Measurements from ENCODE around the gene PHKB. TPM values are rescaled to one million over a fixed set of nuclear protein-coding genes. Genes with fewer than 3 reads are reported as not detected.

PHKB gene
- total RNA-seq, 4 donors from 2014 or later: 19.8 to 29.6 (median 25.2) TPM

- 80 to 81% methylated on average over 5 of the region's 5 CpGs for WGBS, 2 donors
- TF ChIP-seq POLR2A (IDR thresholded peaks at IDR 0.05) (no peak), CTCF (IDR thresholded peaks at IDR 0.05) (no peak)
- intact Hi-C loops (cut with DNase I; ENCODE audit: low total_unique reads): no loop called here
- DNase-seq (ENCODE audit: low spot score in 2 of 2): no peak
- no peak overlapping the region for H3K4me3 ChIP-seq (ENCODE audit: low read depth, poor library complexity, severe bottlenecking)
Measured at GRCh38 chr16:47721006-47721637, 260.0 kb downstream of the PHKB start.

GRCh38 chr16:47722046-47722445, 260.9 kb downstream of the PHKB start:
- 58 to 70% methylated on average over 4 of the region's 4 CpGs for WGBS, 2 donors
- no peak for DNase-seq (ENCODE audit: low spot score in 2 of 2)
- TF ChIP-seq POLR2A (IDR thresholded peaks at IDR 0.05) (no peak), CTCF (IDR thresholded peaks at IDR 0.05) (no peak)
- intact Hi-C loops (cut with DNase I; ENCODE audit: low total_unique reads): no loop called here
- no peak overlapping the region for H3K4me3 ChIP-seq (ENCODE audit: low read depth, poor library complexity, severe bottlenecking)

- TF ChIP-seq POLR2A (IDR thresholded peaks at IDR 0.05): no peak
- no peak for TF ChIP-seq CTCF (IDR thresholded peaks at IDR 0.05)
- 74 to 80% methylated on average over 5 of the region's 5 CpGs for WGBS, 2 donors
- no peak overlapping the region for H3K4me3 ChIP-seq (ENCODE audit: low read depth, poor library complexity, severe bottlenecking)
- intact Hi-C loops (cut with DNase I; ENCODE audit: low total_unique reads): no loop called here
- no peak for DNase-seq (ENCODE audit: low spot score in 2 of 2)
Measured at GRCh38 chr16:47724115-47724785, 263.1 kb downstream of the PHKB start.

GRCh38 chr16:47725188-47725695, 264.1 kb downstream of the PHKB start:
- WGBS, 2 donors: 90 to 91% methylated on average over 9 of the region's 9 CpGs
- TF ChIP-seq CTCF (IDR thresholded peaks at IDR 0.05): no peak
- TF ChIP-seq POLR2A (IDR thresholded peaks at IDR 0.05): no peak
- intact Hi-C loops (cut with DNase I; ENCODE audit: low total_unique reads): no loop called here
- no peak overlapping the region for H3K4me3 ChIP-seq (ENCODE audit: low read depth, poor library complexity, severe bottlenecking)
- no peak for DNase-seq (ENCODE audit: low spot score in 2 of 2)

- intact Hi-C loops (cut with DNase I; ENCODE audit: low total_unique reads): no loop called here
- 73 to 76% methylated on average over 8 of the region's 8 CpGs for WGBS, 2 donors
- TF ChIP-seq CTCF (IDR thresholded peaks at IDR 0.05) (no peak), POLR2A (IDR thresholded peaks at IDR 0.05) (no peak)
- no peak overlapping the region for H3K4me3 ChIP-seq (ENCODE audit: low read depth, poor library complexity, severe bottlenecking)
- DNase-seq (ENCODE audit: low spot score in 2 of 2): peak in 1 of 2 donors; percentile 23
Measured at GRCh38 chr16:47726031-47726675, 265.0 kb downstream of the PHKB start.

All from lower leg skin (tissue), 4 donors.